T47D (cell line): ENCODE measurements around the gene EGFL7.
A peak's percentile ranks its signal among the peaks of the same experiment; 100 is the strongest.

Source experiments
- DNase-seq, 2 experiments: peaks; one replicate each; pipeline versions ENCODE4 v3.0.0 to v3.0.0-alpha.2; 2011 to 2012; ENCODE audit warnings: low read depth in 1 of 2, low spot score in 1 of 2
- JUND ChIP-seq: IDR thresholded peaks from 2 replicates; pipeline ENCODE4 v1.6.1; 2012; ENCODE audit warnings: low read depth
- in situ Hi-C: cut with HindIII; loops from 2 replicates; pipeline ENCODE4 v1.10.0; 2016; ENCODE audit warnings: low sequenced_read_pairs, low pct_unique_long_range_greater_than_20kb

EGFL7 gene

DNA sequence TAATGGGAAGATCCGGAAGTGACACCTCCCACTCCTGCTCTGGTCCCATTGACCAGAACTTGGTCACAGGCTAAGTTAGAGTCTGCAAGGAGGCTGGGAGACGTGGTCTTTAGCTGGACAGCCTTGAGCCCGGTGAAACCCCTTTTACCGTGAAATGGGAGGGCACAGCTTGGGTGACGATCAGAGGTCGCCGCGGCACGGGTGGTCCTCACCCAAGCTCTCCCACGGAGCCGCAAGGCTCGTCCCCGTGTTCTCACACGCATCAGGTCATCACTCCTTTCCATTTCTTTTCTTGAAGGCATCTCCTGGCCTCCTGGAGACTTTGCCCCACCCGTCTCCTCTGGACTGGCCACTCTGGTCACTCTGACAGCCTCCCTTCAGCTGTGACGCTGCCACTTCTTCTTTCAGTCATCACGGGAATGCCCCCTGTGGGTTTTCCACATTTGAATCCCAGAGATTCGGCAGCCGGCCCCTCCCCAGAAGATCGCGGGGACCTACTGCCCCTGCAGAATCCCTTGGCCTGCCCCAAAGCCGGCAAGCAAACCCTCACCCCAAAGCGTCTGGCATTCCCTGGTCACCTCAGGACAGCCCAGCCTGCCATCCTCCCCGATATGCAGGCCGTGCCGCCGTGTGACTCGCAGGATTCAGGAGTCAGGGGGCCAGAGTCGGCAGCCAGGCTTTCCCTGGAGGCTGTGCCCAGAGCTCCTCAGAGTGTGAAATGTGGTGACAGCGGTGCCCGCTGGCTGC lies 18.9 kb upstream of the EGFL7 start:
- in situ Hi-C loops, result no loop called here
- TF ChIP-seq JUND, result no peak
- no peak for DNase-seq

DNA sequence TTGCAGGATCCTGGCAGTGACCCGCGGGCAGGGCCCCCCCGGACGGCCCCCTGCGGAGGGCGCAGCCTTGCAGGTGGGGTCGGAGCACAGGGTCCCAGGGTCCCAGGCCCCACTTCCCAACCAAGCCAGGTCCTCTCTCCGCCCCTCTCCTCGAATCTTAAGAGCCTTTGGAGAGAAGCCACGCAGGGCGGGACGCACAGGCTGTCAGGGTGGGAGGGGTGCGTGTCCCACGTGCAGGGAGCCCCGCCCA lies 18.4 kb upstream of the EGFL7 start:
- peak in 1 of 2 experiments; percentile 84 for DNase-seq
- in situ Hi-C loops, result no loop called here
- TF ChIP-seq JUND, result no peak

DNA sequence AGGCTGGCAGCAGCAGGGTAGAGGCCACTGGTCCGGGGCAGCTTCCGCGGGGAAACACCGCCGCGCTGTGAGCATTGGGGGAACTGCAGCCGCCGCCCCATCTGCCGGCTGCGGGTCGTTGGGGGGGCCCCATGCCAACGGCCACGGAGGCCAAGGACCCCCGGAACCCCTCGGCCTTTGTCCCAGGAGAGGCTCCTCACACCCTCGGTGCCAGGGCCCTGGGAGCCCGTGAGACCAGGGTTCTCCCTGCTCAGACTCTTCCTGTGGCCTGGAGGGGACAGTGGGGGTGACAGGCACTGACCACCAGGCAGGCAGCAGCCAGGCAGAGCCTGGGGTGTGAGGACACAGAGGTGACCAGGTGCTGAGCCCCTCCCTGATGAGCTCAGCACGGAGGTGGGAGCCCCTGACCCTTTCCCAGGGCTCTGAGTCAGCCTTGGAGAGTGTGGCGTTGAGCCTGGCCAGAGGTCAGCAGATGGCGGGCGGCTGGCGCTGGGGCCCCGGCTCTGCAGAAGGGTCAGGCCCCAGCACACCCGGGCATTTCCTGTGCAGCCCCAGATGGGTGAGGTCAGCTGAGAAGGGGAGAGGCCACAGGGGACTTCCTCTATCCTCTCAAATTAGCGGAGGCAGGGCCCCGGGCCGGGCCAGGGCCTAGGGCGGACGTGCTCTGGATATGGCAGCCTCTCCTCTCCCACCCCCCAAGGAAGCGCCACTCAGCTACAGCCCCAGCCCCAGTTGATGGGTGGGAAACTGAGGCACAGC lies 17.9 kb upstream of the EGFL7 start:
- peak in 1 of 2 experiments; percentile 96 for DNase-seq
- in situ Hi-C loops, result no loop called here
- no peak for TF ChIP-seq JUND

DNA sequence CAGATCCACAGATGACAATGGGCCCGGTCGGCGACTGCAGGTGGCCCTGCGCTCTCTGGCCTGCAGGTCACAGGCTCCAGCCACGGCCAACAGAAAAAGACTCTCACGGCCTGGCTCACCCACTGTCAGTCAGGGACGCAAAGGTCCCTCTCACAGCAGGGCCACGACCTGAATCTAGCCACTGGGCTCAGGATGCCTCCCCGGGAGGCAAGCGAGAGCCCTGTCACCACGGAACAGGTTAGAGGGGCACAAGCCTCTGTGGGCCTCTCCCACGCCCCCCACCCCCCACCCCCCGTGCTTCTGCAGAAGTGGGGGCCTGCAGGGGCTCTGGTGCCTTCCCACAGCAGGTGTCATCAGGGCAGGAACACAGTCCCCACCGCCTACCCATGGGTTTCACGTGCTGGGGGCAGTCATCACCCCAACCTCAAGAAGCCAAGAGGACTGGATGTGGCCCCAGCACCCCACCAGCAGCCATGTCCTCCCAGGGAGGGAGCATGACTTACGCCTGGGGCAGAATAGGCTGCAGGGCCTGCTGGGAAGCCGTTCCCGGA lies 17.3 kb upstream of the EGFL7 start:
- no peak for DNase-seq
- no peak for TF ChIP-seq JUND
- in situ Hi-C loops, result no loop called here

DNA sequence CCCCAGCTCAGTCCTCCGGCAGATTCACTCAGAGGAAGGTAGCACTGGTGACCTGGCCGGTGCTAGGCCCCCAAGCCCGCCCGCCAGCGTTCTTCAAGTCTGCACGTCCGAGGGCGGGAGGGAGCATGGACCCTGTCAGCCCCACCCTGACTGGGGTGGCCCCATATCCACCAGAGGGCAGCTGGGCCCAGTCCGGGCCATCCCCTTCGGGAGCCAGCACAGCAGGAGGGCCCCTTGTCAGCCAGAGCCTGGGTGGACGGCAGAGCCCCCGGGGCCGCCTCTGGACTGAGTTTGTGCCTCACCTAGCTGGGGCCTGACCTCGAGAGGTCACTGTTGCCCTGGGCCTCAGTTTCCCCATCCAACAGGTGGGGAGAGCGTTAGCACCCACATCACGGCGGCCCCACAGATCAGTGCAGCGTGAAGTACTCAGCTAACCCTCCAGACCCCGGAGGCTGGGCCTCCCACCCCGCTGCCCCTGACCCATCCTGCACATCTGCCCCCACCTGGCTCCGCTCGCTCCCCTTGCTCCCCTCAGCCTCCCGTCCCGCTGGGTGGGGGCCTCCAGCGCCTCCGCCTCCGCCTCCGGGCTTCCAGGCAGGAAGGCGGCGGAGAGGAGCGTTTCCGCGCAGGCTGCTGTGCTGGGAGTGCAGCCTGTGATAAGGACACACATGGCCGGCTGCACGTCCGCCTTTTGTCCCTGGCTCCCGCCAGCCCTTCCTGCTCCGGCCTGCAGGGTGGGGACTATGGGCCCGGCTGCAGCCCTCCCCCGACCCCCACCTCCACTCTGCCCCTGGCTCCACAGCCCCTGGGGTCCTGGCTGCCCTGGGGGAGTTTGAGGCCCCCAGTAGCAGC lies 16.6 kb upstream of the EGFL7 start:
- no peak for DNase-seq
- in situ Hi-C loops, result no loop called here

DNA sequence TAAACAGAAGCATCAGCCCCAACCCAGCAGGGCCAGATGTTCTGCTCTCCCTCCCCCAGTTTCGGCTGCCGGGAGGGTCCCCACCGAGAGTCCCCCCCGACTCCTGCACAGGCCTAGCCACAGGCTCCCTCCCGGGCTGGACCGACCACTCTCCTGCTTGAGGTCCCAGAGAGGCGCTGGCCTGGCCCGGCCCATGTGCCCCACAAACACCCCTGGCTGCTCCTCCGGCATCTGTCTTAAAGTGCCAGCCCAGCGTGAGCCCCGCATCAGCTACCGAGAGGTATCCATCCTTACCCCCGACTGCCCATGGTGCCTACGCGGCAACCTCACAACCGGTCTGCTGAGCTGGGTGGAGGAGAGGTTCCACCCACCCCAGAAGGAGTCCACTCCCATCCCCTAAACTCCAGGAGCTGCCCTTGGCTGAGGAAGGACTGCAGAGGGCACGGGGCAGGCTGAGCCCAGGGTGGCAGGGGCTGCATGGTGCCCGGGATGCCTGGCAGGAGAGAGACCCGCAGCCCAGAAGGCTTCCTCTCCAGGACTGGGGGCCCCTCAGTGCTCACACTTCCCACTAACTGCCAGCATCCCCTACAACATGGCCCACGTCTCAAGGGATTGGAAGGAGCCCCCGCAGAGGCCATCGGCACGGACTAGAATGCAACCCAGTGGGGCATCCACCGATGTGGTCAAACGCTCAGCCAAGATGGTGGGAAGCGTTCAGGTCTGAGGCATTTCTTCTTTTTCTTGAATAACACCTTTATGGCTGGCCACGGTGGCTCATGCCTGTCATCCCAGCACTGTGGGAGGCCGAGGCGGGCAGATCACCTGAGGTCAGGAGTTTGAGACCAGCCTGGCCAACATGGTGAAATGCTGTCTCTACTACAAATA lies 15.6 kb upstream of the EGFL7 start:
- no peak for DNase-seq
- in situ Hi-C loops, result no loop called here
- no peak for TF ChIP-seq JUND

More for the DNA sequence above, 16.6 kb upstream of the EGFL7 start:
- TF ChIP-seq JUND, result no peak

DNA sequence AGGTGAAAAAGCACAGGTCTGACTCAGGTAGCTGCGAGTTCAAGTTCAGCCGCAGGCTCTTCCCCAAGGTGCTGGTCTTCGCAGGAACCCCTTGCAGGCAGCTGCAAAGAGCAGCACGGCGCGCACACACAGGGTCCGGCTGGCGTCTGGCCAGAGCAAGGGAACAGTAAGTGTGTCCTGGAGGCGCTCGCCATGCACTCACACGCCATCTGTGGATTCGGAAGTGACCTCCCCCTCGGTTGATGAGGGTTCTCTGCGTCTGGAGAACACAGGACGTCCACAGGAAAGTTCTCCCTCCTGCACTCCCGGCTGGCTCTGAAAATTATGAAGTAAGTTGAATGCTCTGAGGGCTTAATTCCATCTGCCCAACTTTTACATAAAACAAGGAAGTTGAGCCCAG lies 14.0 kb upstream of the EGFL7 start:
- DNase-seq, result no peak
- in situ Hi-C loops, result no loop called here
- no peak for TF ChIP-seq JUND

DNA sequence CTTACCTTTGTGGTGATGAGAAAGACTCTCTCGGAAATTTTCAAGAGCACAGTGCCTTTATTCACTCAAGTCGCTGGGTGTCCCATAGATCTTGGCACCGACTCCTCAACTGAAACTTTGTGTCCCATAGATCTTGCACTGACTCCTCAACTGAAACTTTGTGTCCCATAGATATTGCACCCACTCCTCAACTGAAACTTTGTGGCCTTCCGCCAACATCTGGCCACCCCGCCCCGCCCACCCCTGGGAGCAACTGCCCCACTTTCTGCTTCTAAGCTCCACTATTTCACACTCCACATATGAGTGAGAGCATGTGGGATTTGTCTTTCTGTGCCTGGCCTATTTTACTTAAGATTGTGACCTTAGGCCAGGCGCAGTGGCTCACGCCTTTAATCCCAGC lies 12.7 kb upstream of the EGFL7 start:
- DNase-seq, result no peak
- no peak for TF ChIP-seq JUND
- in situ Hi-C loops, result no loop called here

DNA sequence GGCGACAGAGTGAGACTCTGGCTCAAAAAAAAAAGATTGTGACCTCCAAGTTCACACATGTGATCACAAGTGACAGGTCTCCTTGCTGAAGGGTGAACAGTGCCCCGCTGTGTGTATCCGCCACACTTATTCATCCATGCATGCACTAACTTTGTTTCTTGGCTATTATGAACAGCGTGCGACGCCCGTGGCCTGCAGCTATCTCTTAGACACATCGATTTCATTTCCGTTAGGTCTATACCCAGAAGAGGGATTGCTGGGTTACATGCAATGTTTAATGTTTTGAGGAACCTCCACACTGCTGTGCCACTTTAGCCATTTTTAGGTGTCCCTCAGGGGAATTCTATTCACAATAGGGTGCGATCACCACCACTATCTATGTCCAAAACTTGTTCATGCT lies 12.1 kb upstream of the EGFL7 start:
- DNase-seq, result no peak
- in situ Hi-C loops, result no loop called here

DNA sequence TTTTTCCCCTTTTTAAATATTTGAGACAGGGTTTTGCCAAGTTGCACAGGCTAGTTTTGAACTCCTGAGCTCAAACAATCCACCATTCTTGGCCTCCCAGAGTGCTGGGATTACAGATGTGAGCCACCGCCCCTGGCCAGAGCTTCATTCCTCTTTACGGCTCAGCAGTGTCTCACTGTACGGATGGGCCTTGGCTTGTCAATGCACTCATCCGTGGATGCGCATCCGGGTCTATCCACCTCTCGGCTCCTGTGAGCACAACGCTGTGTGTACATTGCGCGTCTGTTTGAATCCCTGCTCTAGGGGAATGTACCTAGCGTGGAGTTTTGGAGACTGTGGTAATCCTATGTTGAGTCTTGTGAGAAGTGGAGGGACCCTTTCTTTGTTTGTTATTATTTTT lies 10.9 kb upstream of the EGFL7 start:
- no peak for TF ChIP-seq JUND
- DNase-seq, result no peak
- in situ Hi-C loops, result no loop called here

More for the DNA sequence above, 12.1 kb upstream of the EGFL7 start:
- no peak for TF ChIP-seq JUND

DNA sequence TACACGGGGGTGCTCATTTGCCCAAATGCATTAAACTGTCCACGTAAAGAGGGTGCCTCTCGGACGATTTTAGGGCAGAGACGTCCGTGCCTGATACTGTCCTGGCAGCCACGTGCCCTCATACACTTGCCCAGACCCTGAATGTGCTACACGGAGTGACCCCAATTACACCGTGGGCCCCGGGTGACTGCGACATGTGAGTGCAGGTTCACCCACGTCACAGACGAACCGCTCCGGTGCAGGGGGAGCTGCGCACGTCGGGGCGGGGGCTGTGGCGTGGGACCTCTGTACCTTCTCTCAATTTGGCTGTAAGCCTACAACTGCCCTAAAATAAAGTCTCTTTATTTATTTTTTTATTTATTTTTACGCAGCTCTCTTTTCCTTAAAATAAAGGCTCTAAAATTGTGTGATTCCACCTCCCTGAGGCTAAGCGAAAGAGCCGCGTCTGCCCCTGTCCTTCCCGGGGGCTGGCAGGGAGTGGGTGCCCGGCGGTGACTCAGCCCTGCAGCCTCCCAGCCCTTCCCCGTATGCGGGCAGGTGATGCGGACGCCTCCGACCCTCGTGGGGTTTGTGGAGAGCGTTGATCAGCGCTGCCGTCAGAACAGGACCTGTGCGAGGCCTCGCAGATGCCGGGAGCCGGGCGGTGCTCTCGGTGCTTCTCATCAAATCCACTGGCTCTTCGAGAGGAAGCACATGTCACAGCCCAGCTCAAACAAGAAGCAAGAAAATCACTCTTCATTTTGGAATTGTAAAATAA lies 9.2 kb upstream of the EGFL7 start:
- in situ Hi-C loops, result no loop called here
- no peak for DNase-seq
- no peak for TF ChIP-seq JUND
